Mesangial cell (primary cell): ENCODE data around the gene GDPD2. TPM values are rescaled to one million over a fixed set of nuclear protein-coding genes. Genes with fewer than 3 reads are reported as not detected.

Experiments used
- total RNA-seq: library from RNA; depleted of rRNA; stranded (reverse); fragments of >200 nt; gene quantifications from 2 replicates; pipeline ENCODE4 v1.2.3, GENCODE V29; 2015

The GDPD2 gene, protein sequence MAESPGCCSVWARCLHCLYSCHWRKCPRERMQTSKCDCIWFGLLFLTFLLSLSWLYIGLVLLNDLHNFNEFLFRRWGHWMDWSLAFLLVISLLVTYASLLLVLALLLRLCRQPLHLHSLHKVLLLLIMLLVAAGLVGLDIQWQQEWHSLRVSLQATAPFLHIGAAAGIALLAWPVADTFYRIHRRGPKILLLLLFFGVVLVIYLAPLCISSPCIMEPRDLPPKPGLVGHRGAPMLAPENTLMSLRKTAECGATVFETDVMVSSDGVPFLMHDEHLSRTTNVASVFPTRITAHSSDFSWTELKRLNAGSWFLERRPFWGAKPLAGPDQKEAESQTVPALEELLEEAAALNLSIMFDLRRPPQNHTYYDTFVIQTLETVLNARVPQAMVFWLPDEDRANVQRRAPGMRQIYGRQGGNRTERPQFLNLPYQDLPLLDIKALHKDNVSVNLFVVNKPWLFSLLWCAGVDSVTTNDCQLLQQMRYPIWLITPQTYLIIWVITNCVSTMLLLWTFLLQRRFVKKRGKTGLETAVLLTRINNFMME
- total RNA-seq = 0.25 TPM in 1 of 2 replicates, not detected in the other

GRCh38 chrX:70422851-70423341 is at the start of gene GDPD2:
TSS of gene GDPD2 (plus strand) at chrX:70423314. CDS start at chrX:70424985, 1,671 bp downstream.

DNA sequence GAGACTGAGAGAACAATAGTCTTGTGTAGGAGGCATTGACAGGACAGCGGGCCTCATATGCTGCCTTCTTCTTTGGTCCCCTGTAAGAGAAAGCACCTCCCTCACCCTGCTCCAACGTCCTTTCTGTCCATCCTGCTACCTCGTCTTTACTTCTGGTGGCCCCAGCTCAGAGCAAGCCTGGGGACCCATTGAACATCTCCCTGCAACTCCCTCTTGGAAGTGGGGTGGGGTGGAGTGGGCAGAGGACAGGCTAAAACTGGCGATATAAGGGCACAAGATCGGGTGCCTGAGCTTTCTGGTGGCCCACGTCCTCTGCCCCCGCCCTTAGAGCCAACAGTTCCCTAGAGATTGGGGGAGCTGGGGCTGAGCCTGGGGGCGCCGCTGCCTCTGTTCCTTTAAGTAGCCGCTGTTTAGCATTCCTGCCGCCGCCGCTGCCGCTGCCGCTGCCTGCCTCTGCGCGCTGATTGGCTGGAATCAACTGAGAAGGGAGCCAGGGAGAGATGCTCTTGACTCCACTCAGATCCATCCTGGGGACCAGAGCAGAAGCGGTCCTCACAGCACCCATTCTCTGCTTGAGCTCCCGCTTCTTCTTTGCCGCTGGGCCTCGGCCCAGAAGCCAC is 21.3 kb downstream of the GDPD2 start, which contains the start of gene DLG3:
Gene DLG3 (plus strand): TSS at position 510 of the 620 bp plus-strand sequence. CDS start 367 bp downstream, outside the sequence.

Other genes starting within 250 kb of the GDPD2 start
- gene DGAT2L6, start 245.8 kb upstream of the GDPD2 start, total RNA-seq = not detected in 2 replicates
- gene AWAT1, start 188.7 kb upstream of the GDPD2 start, total RNA-seq = not detected in 2 replicates
- gene P2RY4, start 163.1 kb upstream of the GDPD2 start, total RNA-seq = 0.13 TPM in 1 of 2 replicates, not detected in the other
- not detected in 2 replicates for gene ARR3, start 155.0 kb upstream of the GDPD2 start, total RNA-seq
- gene RAB41, start 141.1 kb upstream of the GDPD2 start, total RNA-seq = not detected in 2 replicates
- gene PDZD11, start 133.4 kb upstream of the GDPD2 start, total RNA-seq = 52.2 and 58.7 TPM in 2 replicates
- gene KIF4A, start 133.2 kb upstream of the GDPD2 start, total RNA-seq = 0.76 and 23.8 TPM in 2 replicates
- gene DLG3, start 21.5 kb downstream of the GDPD2 start, total RNA-seq = 17.3 and 22.1 TPM in 2 replicates